Sigmoid colon (tissue), 4 donors: Measurements from ENCODE around the gene PSG1.
"Not testable (repeated sequence)": the region's sequence is repeated elsewhere in the genome, so short reads cannot be mapped to it uniquely, and the experiment has no call there.

Experiments used
- EP300 ChIP-seq, 4 donors: sonication (generic); formaldehyde crosslinking; IDR thresholded peaks; one replicate each; pipeline ENCODE4 v1.6.1; 2017; ENCODE audit warnings: antibody characterized with exemption in 4 of 4
- POLR2A ChIP-seq, 2 donors: fragments of 450-650 bp; IDR thresholded peaks; one replicate each; pipeline ENCODE4 v1.6.1; 2016; ENCODE audit warnings: antibody characterized with exemption in 2 of 2, mild to moderate bottlenecking in 2 of 2, moderate library complexity in 2 of 2
- POLR2AphosphoS5 ChIP-seq, 4 donors: sonication (generic); formaldehyde crosslinking; IDR thresholded peaks; one replicate each; pipeline ENCODE4 v1.6.1; 2017; ENCODE audit warnings: antibody characterized with exemption in 4 of 4
- TF ChIP-seq, protein P1 (sequence below), 4 experiments: fragments of 450-650 bp in 3 of 4; fragments of 200-600 bp in 1 of 4; IDR thresholded peaks; one replicate each; pipeline ENCODE4 v1.5.1; 2016 to 2019; ENCODE audit warnings: antibody characterized with exemption in 4 of 4, mild to moderate bottlenecking in 3 of 4, moderate library complexity in 2 of 4

DNA sequence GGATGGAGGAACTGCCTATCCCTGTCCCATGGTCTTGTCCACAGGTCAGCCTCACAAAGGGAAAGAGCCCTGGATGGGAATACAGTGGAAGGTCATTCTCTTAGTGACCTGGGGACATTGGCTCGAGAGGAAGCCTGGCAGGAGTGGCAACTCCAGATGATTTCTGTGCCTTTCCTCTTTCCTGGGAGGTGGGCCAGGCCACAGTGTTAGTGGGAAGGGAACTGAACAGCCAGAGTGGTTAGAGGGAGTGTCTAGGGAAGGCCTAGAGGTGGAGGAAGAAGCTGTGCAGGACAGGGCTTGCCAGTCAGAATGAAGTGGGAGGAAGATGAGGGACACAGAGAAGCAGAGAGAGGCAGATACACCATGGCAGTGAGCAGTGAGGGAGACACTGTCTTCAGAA lies 3.6 kb downstream of the PSG1 start:
- TF ChIP-seq, protein P1, sequence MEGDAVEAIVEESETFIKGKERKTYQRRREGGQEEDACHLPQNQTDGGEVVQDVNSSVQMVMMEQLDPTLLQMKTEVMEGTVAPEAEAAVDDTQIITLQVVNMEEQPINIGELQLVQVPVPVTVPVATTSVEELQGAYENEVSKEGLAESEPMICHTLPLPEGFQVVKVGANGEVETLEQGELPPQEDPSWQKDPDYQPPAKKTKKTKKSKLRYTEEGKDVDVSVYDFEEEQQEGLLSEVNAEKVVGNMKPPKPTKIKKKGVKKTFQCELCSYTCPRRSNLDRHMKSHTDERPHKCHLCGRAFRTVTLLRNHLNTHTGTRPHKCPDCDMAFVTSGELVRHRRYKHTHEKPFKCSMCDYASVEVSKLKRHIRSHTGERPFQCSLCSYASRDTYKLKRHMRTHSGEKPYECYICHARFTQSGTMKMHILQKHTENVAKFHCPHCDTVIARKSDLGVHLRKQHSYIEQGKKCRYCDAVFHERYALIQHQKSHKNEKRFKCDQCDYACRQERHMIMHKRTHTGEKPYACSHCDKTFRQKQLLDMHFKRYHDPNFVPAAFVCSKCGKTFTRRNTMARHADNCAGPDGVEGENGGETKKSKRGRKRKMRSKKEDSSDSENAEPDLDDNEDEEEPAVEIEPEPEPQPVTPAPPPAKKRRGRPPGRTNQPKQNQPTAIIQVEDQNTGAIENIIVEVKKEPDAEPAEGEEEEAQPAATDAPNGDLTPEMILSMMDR (IDR thresholded peaks at IDR 0.05), result not testable (repeated sequence)
- TF ChIP-seq POLR2AphosphoS5, EP300, POLR2A (IDR thresholded peaks at IDR 0.05): not testable (repeated sequence)
